Raji (cell line): Measurements from ENCODE around the gene CDC42EP5.

Source experiments
- POLR2A ChIP-seq: IDR thresholded peaks from 2 replicates; pipeline ENCODE4 v1.6.1; 2011; ENCODE audit warnings: low read depth, low read length, control low read depth; ENCODE audit not compliant: insufficient read depth

Gene CDC42EP5

DNA sequence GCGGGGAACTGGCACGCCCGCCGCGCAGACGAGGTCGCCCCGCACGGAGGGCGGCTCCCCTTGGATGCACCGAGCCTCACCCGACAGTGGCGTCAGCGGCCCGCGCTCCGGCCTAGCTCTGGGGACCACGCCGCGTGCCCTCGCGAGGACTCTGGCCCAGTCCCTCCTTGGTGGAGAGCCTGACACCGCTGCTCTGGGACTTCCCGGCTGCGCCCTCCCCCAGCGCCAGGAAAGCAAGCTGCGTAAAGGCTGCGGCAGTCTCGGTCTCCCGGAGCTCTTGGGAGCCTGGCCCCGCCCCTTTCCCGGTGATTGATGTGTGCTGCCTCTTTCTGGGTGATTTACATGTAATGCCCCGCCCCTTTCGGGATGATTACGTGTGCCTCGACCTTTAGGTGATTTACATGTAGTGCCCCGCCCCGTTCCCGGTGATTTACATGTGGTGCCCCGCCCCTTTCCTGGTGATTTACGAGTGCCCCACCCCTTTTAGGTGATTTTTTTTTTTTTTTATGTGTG, 9.5 kb downstream of the CDC42EP5 start, which contains the start of gene LENG9:
TSS of gene LENG9 (minus strand) at position 248 of the 513 bp plus-strand sequence. CDS start 252 bp downstream, outside the sequence.
- no peak for TF ChIP-seq POLR2A

DNA sequence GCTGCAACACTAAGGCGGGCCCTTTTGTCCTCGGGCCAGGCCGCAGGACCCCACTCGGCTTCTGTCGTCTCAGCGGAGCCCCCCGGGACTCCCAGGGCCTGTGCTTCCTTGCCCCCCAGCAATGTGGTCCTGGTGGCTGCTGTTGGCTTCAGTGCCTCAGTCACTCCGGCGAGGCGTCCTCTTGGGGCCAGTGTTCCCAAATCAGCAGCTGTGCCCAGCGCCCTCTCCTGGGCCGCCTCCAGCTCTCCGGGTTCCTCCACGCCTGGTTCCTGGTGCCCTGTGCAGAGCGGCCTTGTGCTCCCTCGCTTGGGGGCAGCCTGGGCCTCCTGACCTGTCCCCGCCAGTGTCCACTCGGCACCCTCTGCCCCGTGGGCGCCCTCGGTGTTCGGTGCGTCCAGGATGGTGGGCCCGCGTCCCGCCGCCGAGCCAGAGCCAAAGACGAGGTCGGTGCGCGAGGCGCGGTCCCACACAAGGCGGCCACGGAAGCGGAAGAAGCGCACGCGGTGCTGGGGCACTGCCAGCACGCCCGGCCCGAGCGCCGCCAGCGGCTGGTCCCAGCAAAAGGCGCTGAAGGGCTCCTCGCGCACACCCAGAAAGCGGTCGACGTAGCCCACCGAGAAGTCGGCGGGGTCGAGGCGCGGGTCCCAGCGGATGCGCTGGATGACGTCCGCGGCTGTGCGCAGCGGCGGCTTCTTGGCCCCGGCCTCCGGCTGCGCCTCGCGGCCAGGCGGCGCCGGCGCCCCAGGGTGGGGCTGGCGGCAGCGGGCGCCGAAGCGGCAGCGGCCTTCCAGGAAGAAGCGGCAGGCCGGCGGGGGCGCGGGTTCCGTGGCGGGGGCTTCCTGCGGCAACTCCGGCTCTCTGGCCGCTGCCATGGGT, 10.2 kb downstream of the CDC42EP5 start:
- TF ChIP-seq POLR2A: no peak

DNA sequence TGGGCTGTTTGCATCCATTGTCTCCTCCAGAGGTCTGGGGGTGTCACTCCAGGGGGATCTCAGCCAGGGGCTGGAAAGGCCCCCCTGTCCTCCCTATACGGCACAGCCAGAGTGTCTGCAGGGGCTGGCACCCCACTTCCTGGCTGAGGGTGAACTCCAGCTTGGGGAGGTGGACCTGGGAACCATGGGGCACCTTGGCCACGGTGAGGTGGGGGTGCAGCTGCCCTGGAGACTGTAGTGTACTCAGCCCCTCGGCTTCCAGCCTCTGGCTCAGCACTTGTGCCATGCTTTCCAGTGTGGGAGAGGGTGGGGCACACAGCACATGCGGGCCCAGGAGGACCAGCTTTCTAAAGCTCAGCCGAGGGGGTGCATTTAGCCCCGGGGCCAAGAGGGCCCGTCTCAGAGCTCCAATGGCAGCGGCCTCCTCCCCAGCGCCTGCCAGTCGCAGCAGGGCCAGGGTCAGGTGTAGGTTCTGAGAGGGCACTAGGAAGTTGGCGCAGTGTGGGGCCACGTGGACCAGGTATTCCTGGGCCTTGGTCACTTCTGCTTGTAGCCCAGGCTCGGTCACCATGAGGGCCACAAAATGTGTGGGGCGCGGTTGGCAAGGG, 10.9 kb downstream of the CDC42EP5 start:
- TF ChIP-seq POLR2A: no peak

DNA sequence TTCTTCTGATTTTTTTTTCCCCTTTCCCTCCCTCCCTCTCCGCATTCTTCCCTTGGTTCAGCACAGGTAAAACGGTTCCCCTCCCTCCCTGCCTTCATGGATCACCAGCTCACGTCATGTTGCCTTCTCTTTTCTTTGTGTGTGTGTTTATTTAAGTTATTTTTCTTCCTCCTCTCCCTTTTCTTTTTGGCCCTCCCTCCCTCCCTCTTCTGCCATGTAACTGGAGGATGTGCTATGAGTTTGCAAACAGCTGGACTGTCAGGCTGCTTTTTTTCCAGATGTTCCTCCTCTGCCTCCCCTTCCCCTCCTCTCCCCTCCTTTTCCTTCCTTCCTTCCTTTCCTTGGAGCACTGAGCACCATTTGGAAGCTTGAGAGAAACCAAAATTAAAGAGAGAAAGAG, 11.5 kb downstream of the CDC42EP5 start:
- TF ChIP-seq POLR2A: no peak

DNA sequence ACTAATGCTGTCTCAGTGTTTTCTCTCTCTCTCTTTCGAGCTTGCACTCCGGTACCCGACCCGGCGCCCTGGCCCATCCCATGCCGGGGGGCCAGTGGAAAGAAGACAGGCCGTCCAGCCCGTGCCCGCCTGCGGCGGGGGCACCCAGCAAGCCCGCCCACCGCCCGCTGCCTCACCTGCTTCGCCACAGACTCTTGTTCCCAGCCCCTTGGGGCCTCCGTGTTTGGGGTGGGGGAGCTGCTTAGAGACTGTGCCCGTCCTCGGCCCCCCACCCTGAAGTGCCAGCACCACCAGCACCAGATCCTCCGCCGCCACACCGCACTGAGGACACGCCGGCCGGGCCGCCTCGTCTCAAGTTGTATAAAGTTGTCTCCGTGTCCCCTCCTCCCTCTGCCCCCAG, 11.9 kb downstream of the CDC42EP5 start:
- TF ChIP-seq POLR2A: no peak

DNA sequence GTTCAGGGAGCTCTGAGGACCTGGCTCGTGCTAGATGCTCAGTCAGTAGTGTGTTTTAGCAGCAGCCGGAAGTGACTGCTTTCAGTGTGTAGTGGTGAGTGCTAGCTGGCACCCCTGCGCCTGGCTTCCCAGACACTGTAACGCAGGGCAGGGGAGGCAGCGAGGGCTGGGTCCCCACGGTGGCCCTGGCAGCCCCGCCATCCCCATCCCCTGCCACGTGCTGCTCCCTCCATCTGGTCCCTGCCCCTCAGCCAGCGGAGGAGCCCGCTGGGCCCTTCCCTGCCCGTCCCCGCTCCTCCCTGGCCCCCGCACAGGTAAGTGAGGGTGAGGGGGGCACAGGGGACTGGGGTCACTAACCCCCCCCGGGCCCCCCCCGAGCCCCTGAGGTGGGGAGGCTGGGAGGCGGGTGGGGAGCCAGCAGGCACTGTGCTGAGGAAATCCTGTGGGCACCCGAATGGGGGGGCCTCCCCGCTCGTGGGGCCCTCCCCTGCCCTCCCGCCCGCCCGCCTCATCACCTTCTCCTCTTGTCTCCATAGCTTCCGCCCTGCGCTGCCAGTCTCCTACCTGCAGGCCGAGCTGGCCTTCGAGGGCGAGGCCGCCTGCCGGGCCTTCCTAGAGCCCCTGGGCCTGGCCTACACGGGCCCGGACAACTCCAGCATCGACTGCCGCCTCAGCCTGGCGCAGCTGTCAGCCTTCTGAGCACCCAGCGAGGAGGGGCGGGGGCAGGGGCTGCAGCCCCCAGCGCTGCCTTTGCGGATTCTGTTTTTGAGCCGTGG, 12.7 kb downstream of the CDC42EP5 start:
- TF ChIP-seq POLR2A: no peak

DNA sequence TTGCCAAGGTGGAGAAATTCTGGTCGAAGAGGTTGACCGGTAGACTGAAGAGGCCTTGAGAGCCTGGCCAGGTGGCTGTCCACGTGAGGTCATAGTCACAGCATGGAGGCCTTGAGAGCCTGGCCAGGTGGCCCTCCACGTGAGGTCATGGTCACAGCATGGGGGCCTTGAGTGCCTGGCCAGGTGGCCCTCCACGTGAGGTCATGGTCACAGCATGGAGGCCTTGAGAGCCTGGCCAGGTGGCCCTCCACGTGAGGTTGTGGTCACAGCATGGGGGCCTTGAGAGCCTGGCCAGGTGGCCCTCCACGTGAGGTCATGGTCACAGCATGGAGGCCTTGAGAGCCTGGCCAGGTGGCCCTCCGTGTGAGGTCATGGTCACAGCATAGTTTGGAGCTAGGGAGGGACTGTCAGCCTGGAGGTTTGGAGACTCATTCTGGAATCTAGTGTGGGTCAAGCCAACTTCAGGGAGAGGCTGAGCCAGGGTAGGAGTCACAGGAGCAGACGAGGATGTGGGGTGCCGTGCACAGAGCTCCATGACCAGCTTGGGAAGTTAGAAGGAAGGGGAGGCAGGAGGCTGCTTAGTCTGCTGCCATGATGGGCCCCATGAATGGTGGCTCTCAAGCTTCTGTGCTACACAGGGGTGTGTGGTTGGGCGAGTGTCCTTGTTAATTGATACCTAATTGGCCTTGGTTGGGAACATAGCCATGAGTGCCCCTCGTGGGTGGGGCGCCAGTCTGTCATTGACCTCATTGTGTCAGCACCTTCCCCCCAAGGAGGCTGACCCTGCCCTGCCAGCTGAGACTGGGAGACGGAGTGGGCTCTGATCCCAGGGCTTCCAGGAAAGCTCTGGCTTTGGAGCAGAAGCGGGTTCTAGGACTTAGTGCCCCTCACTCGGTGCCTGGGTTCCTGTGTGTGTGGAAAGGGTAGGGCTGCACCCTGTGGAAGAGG, 13.5 kb downstream of the CDC42EP5 start:
- no peak for TF ChIP-seq POLR2A

DNA sequence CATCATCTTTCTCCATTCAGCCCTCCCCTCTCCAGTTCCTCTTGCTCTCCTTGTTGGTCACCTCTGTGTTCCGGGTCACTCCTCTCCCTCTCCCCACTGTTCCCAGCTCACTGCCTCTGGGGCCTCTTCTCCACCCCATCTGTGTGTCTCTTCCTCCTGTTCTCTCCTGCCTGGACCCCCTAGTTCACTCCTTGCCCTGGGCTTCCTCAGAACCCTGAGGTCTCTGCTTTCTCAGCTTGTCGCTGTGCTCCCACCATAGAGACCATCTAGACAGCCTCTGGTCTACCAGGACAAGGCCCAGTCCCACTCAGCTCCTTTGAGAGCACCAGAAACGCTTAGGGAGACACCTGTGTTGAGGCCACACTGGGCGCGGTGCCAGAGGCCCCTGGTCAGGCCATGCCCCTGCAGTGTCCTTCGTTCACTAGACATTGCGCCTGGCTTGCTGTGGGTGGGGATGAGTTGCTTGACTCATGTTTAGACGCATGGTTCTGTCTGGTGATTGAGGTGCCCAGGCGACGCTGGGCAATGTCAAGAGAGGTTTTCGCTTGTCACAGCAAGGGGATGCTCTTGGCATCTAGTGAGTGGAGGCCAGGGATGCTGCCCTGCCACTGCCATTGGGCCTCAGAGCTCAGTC, 14.3 kb downstream of the CDC42EP5 start:
- TF ChIP-seq POLR2A: no peak

DNA sequence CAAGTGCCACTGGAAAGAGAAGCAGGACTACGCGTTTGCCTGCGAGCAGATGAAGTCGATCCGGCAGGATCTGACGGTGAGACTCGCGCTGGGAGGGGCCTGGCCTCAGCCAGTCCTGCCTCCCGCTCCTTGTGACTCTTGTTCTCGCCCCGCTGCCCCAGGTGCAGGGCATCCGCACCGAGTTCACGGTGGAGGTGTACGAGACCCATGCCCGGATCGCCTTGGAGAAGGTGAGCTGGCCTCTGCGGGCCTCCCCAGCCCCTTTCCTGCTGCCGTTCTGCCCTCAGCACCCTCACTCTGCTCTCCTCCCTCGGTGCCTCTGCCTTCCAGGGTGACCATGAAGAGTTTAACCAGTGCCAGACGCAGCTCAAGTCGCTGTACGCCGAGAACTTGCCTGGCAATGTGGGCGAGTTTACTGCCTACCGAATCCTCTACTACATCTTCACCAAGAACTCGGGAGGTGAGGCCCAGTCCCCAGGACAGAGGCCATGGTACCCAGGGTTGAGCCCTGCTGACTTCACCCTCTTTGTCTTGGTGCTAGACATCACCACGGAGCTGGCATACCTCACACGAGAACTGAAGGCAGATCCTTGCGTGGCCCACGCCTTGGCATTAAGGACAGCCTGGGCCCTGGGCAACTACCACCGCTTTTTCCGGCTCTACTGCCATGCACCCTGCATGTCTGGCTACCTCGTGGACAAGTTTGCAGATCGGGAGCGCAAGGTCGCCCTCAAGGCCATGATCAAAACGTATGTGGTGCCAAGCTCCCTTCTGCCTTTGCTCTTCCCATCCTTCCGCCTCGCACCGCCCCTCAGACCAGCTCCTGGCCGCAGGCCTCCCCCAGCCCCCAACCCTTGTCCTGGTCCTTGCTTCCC, 15.1 kb downstream of the CDC42EP5 start:
- no peak for TF ChIP-seq POLR2A

DNA sequence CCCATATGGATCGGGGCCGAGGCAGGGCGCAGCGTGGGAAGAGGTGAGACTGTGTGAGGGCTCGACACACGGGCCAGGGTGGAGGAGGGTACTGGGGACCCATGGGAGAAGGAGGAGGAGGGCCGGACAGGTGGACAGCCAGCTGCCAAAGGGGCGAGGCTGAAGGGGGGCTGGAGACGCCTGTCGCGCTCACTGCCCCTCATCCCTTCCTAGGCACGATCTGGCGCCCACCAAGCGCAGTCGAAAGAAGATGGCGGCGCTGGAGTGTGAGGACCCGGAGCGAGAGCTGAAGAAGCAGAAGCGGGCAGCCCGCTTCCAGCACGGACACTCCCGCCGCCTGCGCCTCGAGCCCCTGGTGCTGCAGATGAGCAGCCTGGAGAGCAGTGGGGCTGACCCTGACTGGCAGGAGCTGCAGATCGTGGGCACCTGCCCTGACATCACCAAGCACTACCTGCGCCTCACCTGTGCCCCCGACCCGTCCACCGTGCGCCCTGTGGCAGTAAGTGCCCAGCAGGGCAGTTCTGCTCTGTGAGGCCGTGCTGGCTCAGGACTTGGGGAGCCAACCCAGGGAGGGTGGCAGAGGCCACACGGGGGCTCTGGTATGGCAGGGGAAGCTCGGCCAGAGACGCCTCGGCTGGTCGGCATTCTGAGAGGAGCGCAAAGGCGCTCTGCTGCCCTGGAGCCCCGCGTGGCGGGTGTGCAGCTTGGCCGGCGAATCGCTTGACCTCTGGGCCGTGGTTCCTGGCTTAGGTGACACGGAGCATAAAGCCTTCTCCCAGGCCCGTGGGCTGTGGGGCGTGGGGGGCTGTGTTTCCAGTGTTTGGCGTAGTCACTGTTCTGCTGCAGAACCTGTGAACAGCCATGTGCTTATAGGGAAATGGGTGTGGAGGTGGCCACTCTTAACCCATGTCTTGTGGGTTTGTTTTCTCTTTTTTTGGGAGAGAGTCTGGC, 16.4 kb downstream of the CDC42EP5 start:
- TF ChIP-seq POLR2A: no peak

DNA sequence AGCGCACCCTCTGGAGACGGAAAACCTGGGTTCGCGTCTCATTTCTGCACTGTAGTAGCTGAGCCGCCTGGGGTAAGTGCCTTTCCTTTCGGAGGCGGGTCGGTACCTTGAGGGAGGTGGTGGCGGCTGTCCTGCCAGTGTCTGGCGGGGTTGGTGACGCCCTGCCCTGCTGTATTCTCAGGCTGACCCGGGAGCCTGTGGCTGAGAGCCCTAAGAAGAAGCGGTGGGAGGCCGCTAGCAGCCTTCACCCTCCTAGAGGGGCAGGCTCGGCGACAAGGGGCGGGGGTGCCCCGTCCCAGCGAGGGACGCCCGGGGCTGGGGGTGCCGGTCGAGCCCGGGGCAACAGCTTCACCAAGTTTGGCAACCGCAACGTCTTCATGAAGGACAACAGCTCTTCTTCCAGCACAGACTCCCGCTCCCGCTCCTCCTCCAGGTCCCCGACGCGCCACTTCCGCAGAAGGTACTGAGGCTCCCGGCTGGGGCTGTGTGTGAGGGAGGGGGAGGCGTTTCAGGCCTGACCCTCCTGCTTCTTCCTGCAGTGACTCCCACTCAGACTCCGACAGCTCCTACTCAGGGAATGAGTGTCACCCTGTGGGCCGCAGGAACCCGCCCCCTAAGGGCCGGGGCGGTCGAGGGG, 17.2 kb downstream of the CDC42EP5 start:
- no peak for TF ChIP-seq POLR2A
